KOPT-K1 (cell line): ENCODE measurements around the gene PRKCZ.

ENCODE experiments used
- H3K27ac ChIP-seq: fragments of 200-600 bp; sonication (generic); 2 replicates; pipeline ENCODE4 v1.5.1; 2016; ENCODE audit warnings: antibody characterized with exemption, mild to moderate bottlenecking, low read depth, low read length; ENCODE audit not compliant: poor library complexity, severe bottlenecking
- H3K36me3 ChIP-seq: fragments of 200-600 bp; sonication (generic); 2 replicates; pipeline ENCODE4 v1.5.1; 2017; ENCODE audit warnings: antibody characterized with exemption, mild to moderate bottlenecking, low read length, moderate library complexity; ENCODE audit not compliant: insufficient read depth
- H3K9me3 ChIP-seq: fragments of 200-600 bp; sonication (generic); 2 replicates; pipeline ENCODE4 v1.5.1; 2017; ENCODE audit warnings: antibody characterized with exemption, low read length, mild to moderate bottlenecking; ENCODE audit not compliant: insufficient read depth, poor library complexity, severe bottlenecking

Gene PRKCZ

DNA sequence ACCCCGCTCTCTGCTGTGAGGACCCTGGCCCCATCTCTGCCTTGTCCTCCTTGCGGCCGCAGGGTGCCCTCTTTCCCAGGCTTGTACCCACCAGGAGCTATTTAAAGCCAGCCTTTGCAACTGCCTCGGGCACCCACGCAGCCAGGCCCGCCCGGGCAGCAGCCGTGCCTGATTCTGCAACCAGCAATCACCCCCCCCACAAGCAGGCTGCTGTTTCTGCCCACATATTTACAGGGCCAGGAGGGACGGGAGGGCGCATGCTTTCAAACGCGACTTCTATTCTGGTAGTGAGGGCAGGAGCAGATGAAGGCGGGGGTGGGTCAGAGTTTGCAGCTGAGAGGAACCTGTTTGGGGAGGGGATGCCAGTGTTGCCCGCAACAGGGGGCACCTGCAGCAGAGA lies 17.5 kb upstream of the PRKCZ start:
- Histone ChIP-seq H3K9me3 (no peaks in the 10 kb centered on the region), H3K36me3 (no peaks in the 10 kb centered on the region), H3K27ac (no peak overlapping the region)

DNA sequence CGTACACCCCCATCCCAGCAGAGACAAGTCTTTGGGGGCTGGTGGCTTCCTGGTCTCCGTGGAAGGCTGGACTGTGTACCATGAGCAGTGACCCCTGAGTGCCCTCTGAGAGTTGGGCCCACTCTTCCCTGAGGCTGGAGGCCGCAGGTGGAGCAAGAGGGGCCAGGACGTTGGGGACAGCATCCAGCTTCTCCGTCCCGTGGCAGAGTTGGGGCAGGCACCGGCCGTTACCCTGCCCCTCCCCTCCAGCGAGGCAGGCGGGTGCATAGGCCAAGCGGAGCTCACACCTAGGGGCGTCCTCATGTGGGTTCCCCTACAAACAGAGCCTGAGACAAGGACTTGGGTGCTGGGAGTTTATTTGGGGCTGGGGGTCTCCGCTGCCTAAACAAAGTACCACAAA lies 17.0 kb upstream of the PRKCZ start:
- Histone ChIP-seq H3K36me3 (no peaks in the 10 kb centered on the region), H3K27ac (no peak overlapping the region)

DNA sequence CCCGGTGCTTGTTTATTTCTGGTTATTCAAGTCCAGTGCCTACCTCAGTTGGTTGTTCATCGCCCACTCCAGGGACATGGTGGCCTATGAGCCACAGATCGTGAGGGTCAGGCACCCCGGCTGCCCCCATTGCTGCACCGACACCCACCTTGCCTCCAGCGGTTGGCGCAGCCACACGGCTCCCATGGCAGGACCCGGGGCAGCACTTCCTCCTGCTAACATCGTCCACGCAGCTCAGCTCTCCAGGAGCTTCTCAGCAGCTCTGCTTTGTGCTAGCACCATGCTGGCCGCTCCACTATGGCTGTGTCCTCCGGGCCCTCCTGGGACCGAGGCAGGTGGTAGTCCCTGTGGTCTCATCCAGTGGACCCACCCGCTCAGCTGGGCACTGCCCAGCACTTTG lies 13.9 kb upstream of the PRKCZ start:
- Histone ChIP-seq H3K36me3 (no peaks in the 10 kb centered on the region), H3K9me3 (no peaks in the 10 kb centered on the region), H3K27ac (no peak overlapping the region)

More for the DNA sequence above, 17.0 kb upstream of the PRKCZ start:
- no peaks in the 10 kb centered on the region for H3K9me3 ChIP-seq

DNA sequence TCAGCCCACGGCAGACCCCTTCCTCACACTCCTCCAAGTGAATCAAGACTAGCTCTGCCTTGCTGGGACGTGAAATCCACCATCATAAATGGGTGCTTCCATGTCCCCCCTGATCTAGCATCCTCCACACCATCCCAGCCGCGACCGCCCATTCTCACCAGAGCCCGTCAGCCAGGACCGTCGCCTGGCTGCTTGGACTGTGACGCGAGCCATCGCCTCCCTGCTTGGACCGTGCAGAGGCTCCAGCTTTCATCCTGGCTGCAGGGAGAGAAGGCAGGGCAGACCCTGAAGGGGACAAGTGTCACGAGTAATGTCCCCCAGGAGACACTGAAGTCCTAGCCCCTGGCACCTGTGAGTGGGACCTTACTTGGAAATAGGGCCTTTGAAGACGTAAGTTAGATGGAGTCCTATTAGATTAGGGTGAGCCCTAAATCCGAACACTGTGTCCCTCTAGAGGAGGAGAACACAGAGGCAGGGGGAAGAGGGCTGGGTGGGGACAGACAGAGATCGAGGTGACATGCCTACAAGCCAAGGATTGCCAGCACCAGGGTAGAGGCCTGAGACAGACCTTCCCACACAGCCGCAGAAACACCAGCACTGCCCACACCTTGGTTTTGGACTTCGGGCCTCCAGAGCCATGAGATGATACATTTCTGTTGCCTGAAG lies 12.8 kb upstream of the PRKCZ start:
- Histone ChIP-seq H3K36me3 (no peaks in the 10 kb centered on the region), H3K27ac (no peak overlapping the region), H3K9me3 (no peaks in the 10 kb centered on the region)

DNA sequence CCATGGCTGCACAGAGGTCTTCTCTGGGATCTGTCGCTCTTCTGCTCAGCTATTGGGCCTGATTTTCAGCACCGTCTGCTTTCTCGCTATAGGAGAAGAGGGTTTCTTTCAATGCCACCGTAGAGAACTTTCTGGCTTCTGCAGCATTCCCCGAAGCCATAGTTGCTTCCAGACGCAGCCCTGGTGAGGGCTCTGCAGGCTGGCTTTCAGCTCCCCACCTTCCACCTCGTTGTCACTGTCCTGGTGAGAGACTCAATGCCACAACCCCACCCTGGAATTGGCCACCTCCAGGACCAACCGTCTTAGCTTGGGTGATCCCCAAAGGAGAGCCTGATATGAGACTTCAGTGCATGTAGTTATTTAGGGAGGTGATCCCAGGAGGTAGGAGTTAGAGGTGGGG lies 12.0 kb upstream of the PRKCZ start:
- Histone ChIP-seq H3K36me3 (no peaks in the 10 kb centered on the region), H3K9me3 (no peaks in the 10 kb centered on the region), H3K27ac (no peak overlapping the region)

DNA sequence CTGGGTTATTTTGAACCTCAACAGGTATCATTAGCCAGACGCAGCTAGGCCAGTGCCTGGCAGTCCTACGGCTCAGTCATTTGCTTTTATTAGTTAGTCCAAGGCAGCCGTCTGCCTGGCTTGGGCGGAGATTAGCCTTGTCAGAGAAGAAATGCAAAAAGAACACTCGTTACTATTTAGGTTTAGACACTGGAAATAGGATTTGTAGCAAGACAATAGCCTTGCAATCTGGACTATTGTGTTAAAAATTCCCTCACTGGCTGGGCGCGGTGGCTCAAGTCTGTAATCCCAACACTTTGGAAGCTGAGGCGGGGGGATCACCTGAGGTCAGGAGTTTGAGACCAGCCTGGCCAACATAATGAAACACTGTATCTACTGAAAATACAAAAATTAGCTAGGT lies 11.0 kb upstream of the PRKCZ start:
- Histone ChIP-seq H3K9me3 (no peaks in the 10 kb centered on the region), H3K36me3 (no peaks in the 10 kb centered on the region), H3K27ac (no peak overlapping the region)

DNA sequence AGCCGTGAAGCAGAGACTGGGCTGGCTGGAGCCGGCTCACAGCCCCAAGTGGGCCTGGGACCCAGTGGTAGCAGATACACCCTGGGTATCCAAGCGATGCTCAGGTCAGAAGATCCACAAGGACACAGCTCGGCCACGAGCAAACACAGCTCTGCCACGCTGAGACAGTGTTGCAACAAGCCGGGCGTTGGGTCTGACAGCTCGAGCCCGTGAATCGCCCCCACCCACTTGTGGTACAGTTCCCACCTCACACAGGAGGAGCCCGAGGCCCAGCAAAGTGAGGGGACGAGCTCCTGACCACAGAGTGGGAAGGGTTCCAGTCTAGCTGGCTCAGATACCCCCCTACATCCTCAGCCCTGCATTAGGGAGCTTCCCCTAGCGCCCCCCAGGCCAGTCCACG lies 8.9 kb upstream of the PRKCZ start:
- no peaks in the 10 kb centered on the region for H3K36me3 ChIP-seq
- H3K27ac ChIP-seq: no peak overlapping the region
- no peaks in the 10 kb centered on the region for H3K9me3 ChIP-seq

DNA sequence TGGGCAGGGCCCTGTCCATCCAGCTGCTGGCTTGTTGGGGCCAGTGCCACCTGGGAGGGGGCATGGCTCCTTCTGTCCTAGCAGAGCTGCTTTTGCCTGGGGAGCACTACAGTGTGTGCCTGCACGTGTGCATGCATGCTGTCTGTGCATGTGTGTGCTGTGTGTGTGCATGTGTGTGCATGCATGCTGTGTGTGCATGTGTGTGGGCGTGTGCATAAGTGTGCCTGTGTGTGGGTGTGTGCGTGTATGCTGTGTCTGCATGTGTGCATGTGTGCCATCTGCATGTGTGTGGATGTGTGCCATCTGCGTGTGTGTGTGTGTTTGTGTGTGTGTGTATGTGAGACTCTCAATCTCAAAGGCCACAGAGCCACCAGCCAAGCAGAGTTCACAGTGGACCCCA lies 8.3 kb upstream of the PRKCZ start:
- no peak overlapping the region for H3K27ac ChIP-seq
- H3K9me3 ChIP-seq: no peaks in the 10 kb centered on the region
- H3K36me3 ChIP-seq: no peaks in the 10 kb centered on the region

DNA sequence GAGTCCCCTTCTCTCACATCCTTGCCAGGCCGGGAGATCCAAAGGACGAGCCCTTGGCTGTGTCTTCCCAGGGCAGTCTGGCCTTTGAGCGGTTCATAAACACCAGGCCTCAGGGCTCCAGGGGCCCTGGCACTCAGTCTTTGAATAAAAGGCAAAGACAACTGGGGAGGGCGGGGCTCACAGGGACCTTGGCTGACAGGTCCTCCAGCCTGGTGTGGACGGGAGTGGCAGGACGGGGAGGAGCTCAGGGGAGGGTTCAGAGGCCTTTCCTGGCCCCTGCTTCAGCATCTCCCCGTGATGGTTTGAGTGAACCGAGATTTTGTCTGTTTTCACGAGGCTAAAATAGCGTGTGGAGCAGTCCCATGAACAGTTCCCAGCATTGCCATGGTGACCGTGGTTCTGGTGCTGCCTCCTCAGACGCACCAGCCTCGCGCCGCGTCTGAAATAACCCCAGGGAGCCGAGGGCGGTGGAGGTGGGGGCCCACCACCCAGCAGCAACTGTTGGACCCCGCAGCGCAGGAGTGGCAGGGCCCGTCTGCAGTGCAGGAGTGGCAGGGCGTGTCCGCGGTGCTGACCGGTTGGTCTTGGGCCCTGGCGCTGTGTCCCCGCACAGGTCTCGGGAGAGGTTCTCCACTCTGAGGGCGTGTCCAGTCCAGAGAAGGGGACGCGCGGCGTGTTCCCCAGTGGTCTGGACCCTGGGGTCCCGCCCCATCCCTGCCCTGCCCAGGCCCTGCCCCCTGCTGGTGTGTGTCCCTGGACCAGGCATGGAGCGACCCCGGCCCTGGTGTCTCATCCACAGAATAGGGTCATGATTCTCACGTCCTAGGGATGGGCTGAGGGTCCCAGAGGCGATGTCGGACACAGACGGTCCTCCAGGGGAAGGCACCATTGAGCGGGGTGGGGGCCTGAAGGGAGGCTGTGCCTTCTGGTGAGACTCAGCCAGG lies 7.1 kb upstream of the PRKCZ start:
- H3K9me3 ChIP-seq: no peaks in the 10 kb centered on the region
- no peaks in the 10 kb centered on the region for H3K36me3 ChIP-seq
- no peak overlapping the region for H3K27ac ChIP-seq

DNA sequence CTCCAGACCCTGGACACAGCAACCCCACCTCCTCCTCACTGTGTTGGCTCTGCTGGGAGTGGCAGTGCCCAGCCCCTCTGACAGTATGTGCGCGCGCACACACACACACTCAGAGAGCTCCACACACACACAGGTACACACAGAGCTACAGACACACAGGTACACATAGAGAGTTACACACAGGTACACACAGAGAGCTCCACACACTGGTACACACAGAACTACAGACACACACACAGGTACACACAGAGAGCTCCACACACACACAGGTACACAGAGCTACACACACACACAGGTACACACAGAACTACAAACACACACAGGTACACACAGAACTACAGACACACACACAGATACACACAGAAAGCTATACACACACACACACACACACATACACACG lies 6.3 kb upstream of the PRKCZ start:
- Histone ChIP-seq H3K36me3 (no peaks in the 10 kb centered on the region), H3K27ac (no peak overlapping the region), H3K9me3 (no peaks in the 10 kb centered on the region)

DNA sequence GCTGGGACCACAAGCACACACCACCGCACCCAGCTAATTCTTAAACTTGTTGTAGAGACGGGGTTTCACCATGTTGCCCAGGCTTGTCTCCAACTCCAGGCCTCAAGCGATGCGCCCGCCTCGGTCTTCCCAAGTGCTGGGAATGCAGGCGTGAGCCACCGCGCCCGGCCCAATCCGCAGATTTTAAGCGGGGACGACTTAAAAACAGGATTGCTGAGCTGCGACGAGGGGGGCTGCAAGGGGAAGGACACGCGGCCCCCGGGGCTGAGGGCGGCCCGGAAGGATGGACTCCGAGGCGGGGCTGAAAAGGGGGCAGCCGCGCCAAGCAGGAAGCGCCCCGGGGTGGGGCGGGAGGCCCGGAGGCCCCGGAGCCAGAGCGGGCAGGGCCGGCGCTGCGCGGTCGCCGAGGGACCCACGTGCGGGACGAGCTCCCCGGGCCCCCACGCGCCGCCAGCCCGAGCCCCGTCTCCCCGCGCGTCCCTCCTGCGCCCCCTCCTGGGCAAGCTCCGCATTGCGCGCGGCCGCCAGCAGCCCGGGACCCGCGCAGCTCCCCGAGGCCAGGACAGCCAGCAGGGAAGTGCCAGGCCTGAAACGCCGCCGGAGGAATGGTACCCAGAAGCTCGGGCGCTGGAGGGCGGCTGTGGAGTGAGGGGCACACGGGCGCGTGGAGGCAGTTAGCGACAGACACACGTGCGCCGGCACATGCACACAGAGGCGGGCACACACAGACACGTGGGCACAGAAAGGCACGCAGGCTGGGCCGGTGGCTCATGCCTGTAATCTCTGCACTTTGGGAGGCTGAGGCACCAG lies 5.5 kb upstream of the PRKCZ start:
- Histone ChIP-seq H3K9me3 (no peaks in the 10 kb centered on the region), H3K36me3 (no peaks in the 10 kb centered on the region), H3K27ac (no peak overlapping the region)

DNA sequence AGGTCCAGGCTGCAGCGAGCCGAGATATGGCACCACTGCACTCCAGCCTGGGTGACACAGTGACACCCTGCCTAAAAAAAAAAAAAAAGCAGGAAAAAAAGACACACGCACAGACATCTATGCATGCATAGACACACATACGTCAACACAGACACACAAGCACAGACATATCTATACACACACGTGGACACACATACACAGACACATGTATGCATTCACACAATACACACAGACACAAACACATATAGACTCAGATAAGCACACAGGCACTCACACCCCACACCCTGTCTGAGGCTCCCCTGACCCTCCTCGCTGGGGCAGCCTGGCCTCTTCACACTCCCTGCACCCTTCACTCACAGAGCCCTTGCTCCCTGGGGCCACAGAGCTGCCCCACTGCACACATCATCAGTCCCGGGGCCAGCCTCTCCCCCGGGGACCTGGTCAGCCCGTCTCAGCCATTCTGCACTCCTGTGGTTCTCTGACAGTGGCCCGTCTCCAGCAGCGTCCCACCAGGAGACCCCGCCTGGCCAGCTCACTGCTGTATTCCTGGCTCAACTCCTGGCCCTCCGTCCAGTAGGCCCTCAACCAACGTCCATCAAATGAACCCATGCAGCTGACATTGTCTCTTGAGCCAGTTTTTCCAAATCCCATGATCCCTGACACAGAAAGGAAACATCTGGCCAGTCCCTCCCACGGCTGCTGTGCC lies 4.6 kb upstream of the PRKCZ start:
- Histone ChIP-seq H3K36me3 (no peaks in the 10 kb centered on the region), H3K27ac (no peak overlapping the region), H3K9me3 (no peaks in the 10 kb centered on the region)

DNA sequence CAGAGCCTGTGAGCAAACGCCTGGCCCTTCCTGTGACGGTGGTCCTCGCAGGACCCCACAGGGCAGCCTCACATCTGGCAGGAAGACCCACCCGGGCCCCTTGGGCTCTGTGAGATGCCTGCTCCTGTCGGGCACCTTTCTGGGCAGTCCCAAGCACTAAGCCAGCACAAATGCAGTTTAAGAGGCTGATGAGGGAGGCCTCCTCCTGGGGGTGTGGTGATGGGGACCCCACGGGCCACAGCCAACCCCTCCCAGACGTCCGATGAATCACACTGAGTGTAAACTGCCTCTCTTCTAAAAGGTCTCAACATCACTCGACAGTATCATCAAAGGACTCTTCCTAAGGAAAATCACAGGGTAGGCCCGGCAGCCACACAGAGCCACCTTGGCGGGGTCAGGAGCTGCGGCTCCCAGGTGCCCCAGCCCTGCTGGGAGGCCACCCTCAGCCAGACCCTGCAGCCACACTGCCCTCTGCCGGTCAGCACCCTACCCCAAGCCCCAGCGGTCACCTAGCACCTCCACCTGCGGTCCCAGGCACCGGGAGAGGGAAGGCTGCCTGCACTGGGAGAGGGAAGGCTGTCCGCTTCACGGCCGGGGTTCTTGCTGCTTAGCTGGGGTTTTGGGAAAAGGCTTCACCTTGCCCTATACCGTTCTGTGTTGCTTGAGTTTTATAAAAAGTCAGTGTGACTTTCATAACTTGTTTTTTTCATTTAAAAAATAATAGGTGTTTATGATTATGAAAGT lies 3.9 kb upstream of the PRKCZ start:
- Histone ChIP-seq H3K9me3 (no peaks in the 10 kb centered on the region), H3K36me3 (no peaks in the 10 kb centered on the region), H3K27ac (no peak overlapping the region)
